ENCODE data around the gene FHAD1.
A peak's percentile ranks its signal among the peaks of the same experiment; 100 is the strongest.
"Not testable (repeated sequence)": the region's sequence is repeated elsewhere in the genome, so short reads cannot be mapped to it uniquely, and the experiment has no call there.

Gene FHAD1

DNA sequence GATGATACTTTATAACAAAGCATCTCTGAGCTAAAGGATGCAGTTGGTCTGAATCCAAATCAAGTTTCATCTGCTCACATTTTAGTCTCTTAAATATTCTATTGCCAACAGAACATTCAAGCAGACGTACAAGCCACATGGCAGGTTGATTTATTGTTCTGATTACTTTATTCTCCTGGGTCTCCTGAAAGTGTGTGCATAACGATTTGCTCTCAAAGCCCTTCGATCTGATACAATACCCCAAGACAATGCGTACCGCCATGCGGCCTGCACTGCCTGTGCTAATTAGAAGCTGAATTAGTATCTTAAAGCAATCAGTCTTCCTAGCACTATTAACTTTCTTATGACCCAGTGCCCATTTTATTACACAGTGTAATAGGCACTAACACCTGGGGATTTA, 56.9 kb downstream of the FHAD1 start (continued):
- TF ChIP-seq POU6F1 (CRISPR knock-in tag; IDR thresholded peaks at IDR 0.05; ENCODE audit: borderline replicate concordance, low read depth), result no peak

- peak; percentile 90 for ATAC-seq
- TF ChIP-seq CSRNP3 (CRISPR knock-in tag; IDR thresholded peaks at IDR 0.05) (no peak), ZNF565 (CRISPR knock-in tag; conservative IDR thresholded peaks at IDR 0.05; ENCODE audit: low read depth) (no peak), TCF4 (CRISPR knock-in tag; IDR thresholded peaks at IDR 0.05; ENCODE audit: borderline replicate concordance) (no peak), BACH2 (CRISPR knock-in tag; IDR thresholded peaks at IDR 0.05; ENCODE audit: borderline replicate concordance) (no peak), SNAI2 (CRISPR knock-in tag; IDR thresholded peaks at IDR 0.05) (no peak), ISL1 (CRISPR knock-in tag; IDR thresholded peaks at IDR 0.05) (no peak), ZNF8 (CRISPR knock-in tag; IDR thresholded peaks at IDR 0.05) (no peak), CSDC2 (CRISPR knock-in tag; IDR thresholded peaks at IDR 0.05) (no peak), GLIS3 (CRISPR knock-in tag; IDR thresholded peaks at IDR 0.05) (no peak), ZC3H10 (CRISPR knock-in tag; IDR thresholded peaks at IDR 0.05) (no peak), OSR1 (CRISPR knock-in tag; IDR thresholded peaks at IDR 0.05) (no peak)
- TF ChIP-seq, protein P1, sequence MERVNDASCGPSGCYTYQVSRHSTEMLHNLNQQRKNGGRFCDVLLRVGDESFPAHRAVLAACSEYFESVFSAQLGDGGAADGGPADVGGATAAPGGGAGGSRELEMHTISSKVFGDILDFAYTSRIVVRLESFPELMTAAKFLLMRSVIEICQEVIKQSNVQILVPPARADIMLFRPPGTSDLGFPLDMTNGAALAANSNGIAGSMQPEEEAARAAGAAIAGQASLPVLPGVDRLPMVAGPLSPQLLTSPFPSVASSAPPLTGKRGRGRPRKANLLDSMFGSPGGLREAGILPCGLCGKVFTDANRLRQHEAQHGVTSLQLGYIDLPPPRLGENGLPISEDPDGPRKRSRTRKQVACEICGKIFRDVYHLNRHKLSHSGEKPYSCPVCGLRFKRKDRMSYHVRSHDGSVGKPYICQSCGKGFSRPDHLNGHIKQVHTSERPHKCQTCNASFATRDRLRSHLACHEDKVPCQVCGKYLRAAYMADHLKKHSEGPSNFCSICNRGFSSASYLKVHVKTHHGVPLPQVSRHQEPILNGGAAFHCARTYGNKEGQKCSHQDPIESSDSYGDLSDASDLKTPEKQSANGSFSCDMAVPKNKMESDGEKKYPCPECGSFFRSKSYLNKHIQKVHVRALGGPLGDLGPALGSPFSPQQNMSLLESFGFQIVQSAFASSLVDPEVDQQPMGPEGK (CRISPR knock-in tag; IDR thresholded peaks at IDR 0.05; ENCODE audit: borderline replicate concordance), result no peak
These were observed 57.9 kb downstream of the FHAD1 start for GRCh38 chr1:15304708-15305467.

- no peak for ATAC-seq
- TF ChIP-seq POU6F1 (CRISPR knock-in tag; IDR thresholded peaks at IDR 0.05; ENCODE audit: borderline replicate concordance, low read depth) (no peak), ZFP3 (CRISPR knock-in tag; IDR thresholded peaks at IDR 0.05) (no peak), CSRNP3 (CRISPR knock-in tag; IDR thresholded peaks at IDR 0.05) (no peak), CREB5 (CRISPR knock-in tag; IDR thresholded peaks at IDR 0.05; ENCODE audit: low read depth) (no peak), RARB (CRISPR knock-in tag; IDR thresholded peaks at IDR 0.05) (no peak), ARNTL (CRISPR knock-in tag; IDR thresholded peaks at IDR 0.05; ENCODE audit: borderline replicate concordance, low read depth) (no peak), BACH2 (CRISPR knock-in tag; IDR thresholded peaks at IDR 0.05; ENCODE audit: borderline replicate concordance) (no peak), TOX (CRISPR knock-in tag; IDR thresholded peaks at IDR 0.05; ENCODE audit: borderline replicate concordance) (no peak), ZC3H10 (CRISPR knock-in tag; IDR thresholded peaks at IDR 0.05) (no peak), ZFP30 (CRISPR knock-in tag; IDR thresholded peaks at IDR 0.05) (no peak), ZNF565 (CRISPR knock-in tag; conservative IDR thresholded peaks at IDR 0.05; ENCODE audit: low read depth) (no peak), ZNF8 (CRISPR knock-in tag; IDR thresholded peaks at IDR 0.05) (no peak), ESRRG (CRISPR knock-in tag; IDR thresholded peaks at IDR 0.05) (no peak)
- TF ChIP-seq, protein P1 (CRISPR knock-in tag; IDR thresholded peaks at IDR 0.05; ENCODE audit: borderline replicate concordance), result no peak
These were observed 58.4 kb downstream of the FHAD1 start for GRCh38 chr1:15305468-15305770.

- not testable (repeated sequence) for ATAC-seq
These were observed 59.3 kb downstream of the FHAD1 start for GRCh38 chr1:15306352-15306751.

Measured in SK-N-SH treated with all-trans-retinoic acid at 6 μM for 48 hours (cell line).